COLO829 (cell line): ENCODE data around the gene TEX264.
A peak's percentile ranks its signal among the peaks of the same experiment; 100 is the strongest.
"Not testable (repeated sequence)": the region's sequence is repeated elsewhere in the genome, so short reads cannot be mapped to it uniquely, and the experiment has no call there.

ENCODE experiments used
- DNase-seq: peaks from one replicate; pipeline ENCODE4 v3.0.0; 2012; ENCODE audit warnings: low spot score

Gene TEX264

GRCh38 chr3:51715231-51715976 is 44.4 kb downstream of the TEX264 start:
- DNase-seq, result no peak

- DNase-seq, result no peak
These were observed 44.9 kb downstream of the TEX264 start for GRCh38 chr3:51715977-51716294.

- no peak for DNase-seq
These were observed 45.8 kb downstream of the TEX264 start for GRCh38 chr3:51716805-51717204.

- no peak for DNase-seq
These were observed 46.4 kb downstream of the TEX264 start for GRCh38 chr3:51717446-51717845.

- no peak for DNase-seq
These were observed 46.9 kb downstream of the TEX264 start for GRCh38 chr3:51717947-51718346.

GRCh38 chr3:51718547-51719409 is 47.7 kb downstream of the TEX264 start:
- DNase-seq, result peak; percentile 70

- DNase-seq, result no peak
These were observed 48.5 kb downstream of the TEX264 start for GRCh38 chr3:51719410-51720025.

GRCh38 chr3:51720292-51721061 is 49.4 kb downstream of the TEX264 start:
- DNase-seq, result no peak

- DNase-seq, result no peak
These were observed 50.2 kb downstream of the TEX264 start for GRCh38 chr3:51721062-51721745.

GRCh38 chr3:51722362-51722761 is 51.3 kb downstream of the TEX264 start:
- no peak for DNase-seq

- no peak for DNase-seq
These were observed 56.4 kb downstream of the TEX264 start for GRCh38 chr3:51727500-51727899.

- DNase-seq, result no peak
These were observed 58.1 kb downstream of the TEX264 start for GRCh38 chr3:51729042-51729633.

- no peak for DNase-seq
These were observed 63.0 kb downstream of the TEX264 start for GRCh38 chr3:51733859-51734571.

GRCh38 chr3:51734572-51734907 is 63.5 kb downstream of the TEX264 start:
- no peak for DNase-seq

- no peak for DNase-seq
These were observed 64.0 kb downstream of the TEX264 start for GRCh38 chr3:51735039-51735438.

- DNase-seq, result no peak
These were observed 64.9 kb downstream of the TEX264 start for GRCh38 chr3:51735950-51736349.

- DNase-seq, result no peak
These were observed 68.1 kb downstream of the TEX264 start for GRCh38 chr3:51739110-51739509.

GRCh38 chr3:51742320-51742719 is 71.3 kb downstream of the TEX264 start:
- DNase-seq, result not testable (repeated sequence)

GRCh38 chr3:51742978-51743377 is 71.9 kb downstream of the TEX264 start:
- not testable (repeated sequence) for DNase-seq

- DNase-seq, result no peak
These were observed 76.8 kb downstream of the TEX264 start for GRCh38 chr3:51747840-51748239.

- DNase-seq, result no peak
These were observed 77.3 kb downstream of the TEX264 start for GRCh38 chr3:51748327-51748726.
